OCI-LY7 (cell line): Measurements from ENCODE around the gene PLEKHM1.

Experiments used
- EZH2phosphoT487 ChIP-seq: fragments of 200-600 bp; sonication (generic); IDR thresholded peaks from 2 replicates; pipeline ENCODE4 v1.6.1; 2018; ENCODE audit warnings: low read depth, borderline replicate concordance, mild to moderate bottlenecking, mixed run types, antibody characterized with exemption, low read length, moderate library complexity, mixed read lengths
- TF ChIP-seq, protein P1 (sequence below): fragments of 200-600 bp; sonication (generic); conservative IDR thresholded peaks from 2 replicates; pipeline ENCODE4 v1.5.1; 2014; ENCODE audit warnings: mild to moderate bottlenecking, antibody characterized with exemption, low read length, moderate library complexity, mixed read lengths

DNA sequence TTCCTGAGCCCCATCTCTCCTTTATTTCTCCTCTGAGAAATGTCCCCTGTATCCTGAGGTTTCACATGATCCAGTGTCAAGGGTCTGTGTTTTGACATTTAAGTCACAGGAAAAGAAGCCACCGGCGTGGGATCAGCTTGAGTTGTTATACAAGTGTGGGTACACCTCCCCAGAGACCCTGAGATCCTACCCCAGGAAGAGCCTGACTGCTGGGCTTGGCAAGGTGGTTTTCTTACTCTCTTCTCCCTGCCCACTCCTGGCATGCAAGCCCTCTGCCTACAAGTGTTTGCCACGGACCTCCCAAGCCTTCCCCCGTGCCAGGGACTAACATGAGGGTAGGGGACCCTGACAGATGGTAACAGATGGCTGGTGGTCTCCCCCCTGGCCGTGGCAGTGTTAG is 55.0 kb downstream of the PLEKHM1 start:
- TF ChIP-seq, protein P1, sequence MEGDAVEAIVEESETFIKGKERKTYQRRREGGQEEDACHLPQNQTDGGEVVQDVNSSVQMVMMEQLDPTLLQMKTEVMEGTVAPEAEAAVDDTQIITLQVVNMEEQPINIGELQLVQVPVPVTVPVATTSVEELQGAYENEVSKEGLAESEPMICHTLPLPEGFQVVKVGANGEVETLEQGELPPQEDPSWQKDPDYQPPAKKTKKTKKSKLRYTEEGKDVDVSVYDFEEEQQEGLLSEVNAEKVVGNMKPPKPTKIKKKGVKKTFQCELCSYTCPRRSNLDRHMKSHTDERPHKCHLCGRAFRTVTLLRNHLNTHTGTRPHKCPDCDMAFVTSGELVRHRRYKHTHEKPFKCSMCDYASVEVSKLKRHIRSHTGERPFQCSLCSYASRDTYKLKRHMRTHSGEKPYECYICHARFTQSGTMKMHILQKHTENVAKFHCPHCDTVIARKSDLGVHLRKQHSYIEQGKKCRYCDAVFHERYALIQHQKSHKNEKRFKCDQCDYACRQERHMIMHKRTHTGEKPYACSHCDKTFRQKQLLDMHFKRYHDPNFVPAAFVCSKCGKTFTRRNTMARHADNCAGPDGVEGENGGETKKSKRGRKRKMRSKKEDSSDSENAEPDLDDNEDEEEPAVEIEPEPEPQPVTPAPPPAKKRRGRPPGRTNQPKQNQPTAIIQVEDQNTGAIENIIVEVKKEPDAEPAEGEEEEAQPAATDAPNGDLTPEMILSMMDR = no peak
- no peak for TF ChIP-seq EZH2phosphoT487
